Calu3 (cell line): Measurements from ENCODE around the gene STRADB. TPM values are rescaled to one million over a fixed set of nuclear protein-coding genes. Genes with fewer than 3 reads are reported as not detected.

ENCODE experiments used
- BruUV-seq: library from RNA; stranded (reverse); fragments of 400-500 nt; replicated peaks from 2 replicates; lab custom pipeline; 2021; lab: Mats Ljungman, UMichigan
- CTCF ChIA-PET: fragments of 300-600 bp; sonication (Branson Sonifier 250); formaldehyde crosslinking; loops from one replicate; lab custom pipeline; 2022; ENCODE audit warnings: antibody characterized with exemption; lab: Charles Lee
- DNase-seq: peaks from one replicate; pipeline ENCODE4 v3.0.0; 2022
- H3K27ac Mint-ChIP-seq: one replicate; pipeline ENCODE4 v1.8.0; 2022; ENCODE audit warnings: mixed read lengths; ENCODE audit not compliant: unreplicated experiment
- H3K27me3 Mint-ChIP-seq: one replicate; pipeline ENCODE4 v1.8.0; 2022; ENCODE audit warnings: mixed read lengths; ENCODE audit not compliant: unreplicated experiment
- H3K36me3 Mint-ChIP-seq: one replicate; pipeline ENCODE4 v1.8.0; 2022; ENCODE audit warnings: mild to moderate bottlenecking, moderate library complexity, mixed read lengths; ENCODE audit not compliant: insufficient read depth, unreplicated experiment
- H3K4me1 Mint-ChIP-seq: one replicate; pipeline ENCODE4 v1.8.0; 2022; ENCODE audit warnings: mild to moderate bottlenecking, low read depth, mixed read lengths; ENCODE audit not compliant: unreplicated experiment
- H3K4me3 Mint-ChIP-seq: one replicate; pipeline ENCODE4 v1.8.0; 2022; ENCODE audit warnings: mild to moderate bottlenecking, low read depth, moderate library complexity, mixed read lengths; ENCODE audit not compliant: unreplicated experiment
- H3K9me3 Mint-ChIP-seq: one replicate; pipeline ENCODE4 v1.8.0; 2022; ENCODE audit warnings: low read depth, mixed read lengths; ENCODE audit not compliant: unreplicated experiment
- CTCF ChIP-seq: fragments of 200-600 bp; IDR thresholded peaks from one replicate; pipeline ENCODE4 v1.8.0; 2022; ENCODE audit warnings: antibody characterized with exemption; ENCODE audit not compliant: unreplicated experiment
- intact Hi-C: fragments of 100-400 bp; cut with micrococcal nuclease; formaldehyde crosslinking; loops from one replicate; pipeline ENCODE4 v1.10.0; 2022; ENCODE audit not compliant: unreplicated experiment
- total RNA-seq: library from RNA; stranded (reverse); gene quantifications from 2 replicates; pipeline ENCODE4 v1.2.3, GENCODE V29; 2022

Gene STRADB
- total RNA-seq, 1 experiment from 2014 or later, result 19.0 TPM

DNA sequence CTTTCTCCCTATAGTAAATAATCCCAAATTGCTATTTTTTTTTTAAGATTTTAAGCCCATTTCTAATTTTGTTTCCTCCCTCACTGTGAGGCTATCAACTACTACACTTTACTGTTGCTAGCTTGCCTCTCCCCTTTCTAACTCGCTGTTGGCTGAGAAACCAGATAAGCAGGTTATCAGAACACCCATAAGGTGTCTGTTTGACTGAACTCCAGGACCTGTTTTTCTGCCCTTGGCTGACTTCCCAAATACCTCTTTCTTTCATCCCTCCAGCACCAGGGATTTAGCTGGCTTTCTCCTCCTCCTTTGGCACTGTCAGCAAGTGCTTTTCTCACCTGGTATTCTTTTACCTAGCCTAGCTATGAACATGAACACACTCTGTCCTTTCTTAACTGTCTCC lies 11.4 kb upstream of the STRADB start:
- peak overlapping the region; percentile 70 for H3K27ac Mint-ChIP-seq
- peaks cover 4% of the 10 kb centered on the region for H3K36me3 Mint-ChIP-seq
- H3K4me3 Mint-ChIP-seq, result peak overlapping the region; percentile 38
- intact Hi-C loops, result no loop called here
- H3K27me3 Mint-ChIP-seq, result no peaks in the 10 kb centered on the region
- H3K4me1 Mint-ChIP-seq, result peaks cover 11% of the 10 kb centered on the region
- CTCF ChIA-PET, result interaction anchor here (0.6 to 2.5 kb wide), 2 partner anchors 9 to 11 kb away, joined by 3 to 13 read pairs; partner anchors contain the start of genes STRADB and TRAK2
- no peaks in the 10 kb centered on the region for H3K9me3 Mint-ChIP-seq
- BruUV-seq, result no TSS peak
- DNase-seq, result peak; percentile 49
- TF ChIP-seq CTCF, result no peak

DNA sequence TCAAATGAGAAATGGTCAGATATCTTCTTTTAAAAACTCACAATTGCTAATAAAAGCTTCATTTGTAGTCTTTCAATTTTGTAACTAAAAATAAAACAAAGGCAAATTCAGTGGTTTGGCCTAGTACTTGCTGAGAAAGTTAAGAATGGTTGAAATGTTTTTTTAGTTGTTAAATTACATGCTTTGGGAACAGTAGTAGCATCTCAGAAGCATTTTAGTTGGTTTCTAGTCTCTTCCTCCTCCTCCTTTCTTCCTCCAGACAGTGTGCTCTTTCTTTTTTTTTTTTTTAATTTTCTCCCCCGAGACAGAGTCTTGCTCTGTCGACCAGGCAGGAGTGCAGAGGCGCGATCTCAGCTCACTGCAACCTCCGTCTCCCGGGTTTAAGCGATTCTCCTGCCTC lies 10.1 kb upstream of the STRADB start:
- no peak overlapping the region for H3K4me3 Mint-ChIP-seq
- no peak for DNase-seq
- no peak overlapping the region for H3K27ac Mint-ChIP-seq
- TF ChIP-seq CTCF, result no peak
- CTCF ChIA-PET, result interaction anchor here (2.5 kb wide), 1 partner anchor 10 kb away, joined by 13 read pairs; the partner anchor contains the start of genes STRADB and TRAK2
- peaks cover 4% of the 10 kb centered on the region for H3K36me3 Mint-ChIP-seq
- intact Hi-C loops, result no loop called here
- H3K4me1 Mint-ChIP-seq, result peaks cover 11% of the 10 kb centered on the region
- no TSS peak for BruUV-seq
- no peaks in the 10 kb centered on the region for H3K27me3 Mint-ChIP-seq
- H3K9me3 Mint-ChIP-seq, result no peaks in the 10 kb centered on the region

- no peak for DNase-seq
- no TSS peak for BruUV-seq
- TF ChIP-seq CTCF, result no peak
- Mint-ChIP-seq H3K4me1 (peaks cover 19% of the 10 kb centered on the region), H3K4me3 (no peak overlapping the region), H3K27ac (no peak overlapping the region), H3K9me3 (no peaks in the 10 kb centered on the region), H3K36me3 (peaks cover 4% of the 10 kb centered on the region), H3K27me3 (no peaks in the 10 kb centered on the region)
- intact Hi-C loops, result no loop called here
- CTCF ChIA-PET, result interaction anchor here (0.7 to 1.5 kb wide), 2 partner anchors 12 to 175 kb away, joined by 4 to 5 read pairs; no protein-coding TSS in a partner anchor
Observed at GRCh38 chr2:201444746-201445465, 6.6 kb upstream of the STRADB start.

- CTCF ChIA-PET, result no interaction called here
- no peak for TF ChIP-seq CTCF
- no peak overlapping the region for H3K4me3 Mint-ChIP-seq
- intact Hi-C loops, result no loop called here
- H3K4me1 Mint-ChIP-seq, result peaks cover 10% of the 10 kb centered on the region
- peaks cover 19% of the 10 kb centered on the region for H3K36me3 Mint-ChIP-seq
- no peak overlapping the region for H3K27ac Mint-ChIP-seq
- DNase-seq, result no peak
- H3K9me3 Mint-ChIP-seq, result no peaks in the 10 kb centered on the region
- H3K27me3 Mint-ChIP-seq, result no peaks in the 10 kb centered on the region
- BruUV-seq, result no TSS peak
Observed at GRCh38 chr2:201447086-201447485, 4.5 kb upstream of the STRADB start.
